ENCODE data around the gene RELT. TPM values are rescaled to one million over a fixed set of nuclear protein-coding genes. Genes with fewer than 3 reads are reported as not detected.

The RELT gene
- total and polyA plus RNA-seq, 9 of the 15 experiments (the other 6 are each of a cell fraction or from before 2014, with no cell fraction given) = 1.1 to 20.2 (median 7.4) TPM

GRCh38 chr11:73376803-73377629, 817 bp downstream of the RELT start (continued):
- TF ChIP-seq AFF1 (IDR thresholded peaks at IDR 0.05; ENCODE audit: low read depth in 1 of 2, partially characterized antibody in 2 of 2) (peak in 1 of 2 experiments; percentile 42), CHAMP1 (IDR thresholded peaks at IDR 0.05) (no peak), PRPF4 (IDR thresholded peaks at IDR 0.05; ENCODE audit: insufficient read depth, low read depth, low read length, poor library complexity, severe bottlenecking) (no peak), HNRNPH1 (optimal IDR thresholded peaks at IDR 0.05; ENCODE audit: low read depth, low read length) (no peak), NRF1 (conservative IDR thresholded peaks at IDR 0.05 in 1 of 2, IDR thresholded peaks at IDR 0.05 in 1 of 2) (peak; percentile 29 to 56; a peak in 2 of 4 replicates), NCOR1 (IDR thresholded peaks at IDR 0.05) (0 out of 2 replicates have a peak, but pooled peaks have one; percentile 28), ZNF263 (CRISPR knock-in tag; IDR thresholded peaks at IDR 0.05; ENCODE audit: borderline replicate concordance) (peak; percentile 73; the same call in 1 of the 2 replicates), HLTF (IDR thresholded peaks at IDR 0.05) (peak; percentile 91), NR2F6 (CRISPR knock-in tag; IDR thresholded peaks at IDR 0.05) (peak; percentile 89; the same call in 1 of the 2 replicates), FOXJ3 (CRISPR knock-in tag; IDR thresholded peaks at IDR 0.05) (no peak)
- TF ChIP-seq, protein P1, sequence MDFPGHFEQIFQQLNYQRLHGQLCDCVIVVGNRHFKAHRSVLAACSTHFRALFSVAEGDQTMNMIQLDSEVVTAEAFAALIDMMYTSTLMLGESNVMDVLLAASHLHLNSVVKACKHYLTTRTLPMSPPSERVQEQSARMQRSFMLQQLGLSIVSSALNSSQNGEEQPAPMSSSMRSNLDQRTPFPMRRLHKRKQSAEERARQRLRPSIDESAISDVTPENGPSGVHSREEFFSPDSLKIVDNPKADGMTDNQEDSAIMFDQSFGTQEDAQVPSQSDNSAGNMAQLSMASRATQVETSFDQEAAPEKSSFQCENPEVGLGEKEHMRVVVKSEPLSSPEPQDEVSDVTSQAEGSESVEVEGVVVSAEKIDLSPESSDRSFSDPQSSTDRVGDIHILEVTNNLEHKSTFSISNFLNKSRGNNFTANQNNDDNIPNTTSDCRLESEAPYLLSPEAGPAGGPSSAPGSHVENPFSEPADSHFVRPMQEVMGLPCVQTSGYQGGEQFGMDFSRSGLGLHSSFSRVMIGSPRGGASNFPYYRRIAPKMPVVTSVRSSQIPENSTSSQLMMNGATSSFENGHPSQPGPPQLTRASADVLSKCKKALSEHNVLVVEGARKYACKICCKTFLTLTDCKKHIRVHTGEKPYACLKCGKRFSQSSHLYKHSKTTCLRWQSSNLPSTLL (IDR thresholded peaks at IDR 0.05) = no peak
- TF ChIP-seq, protein P2, sequence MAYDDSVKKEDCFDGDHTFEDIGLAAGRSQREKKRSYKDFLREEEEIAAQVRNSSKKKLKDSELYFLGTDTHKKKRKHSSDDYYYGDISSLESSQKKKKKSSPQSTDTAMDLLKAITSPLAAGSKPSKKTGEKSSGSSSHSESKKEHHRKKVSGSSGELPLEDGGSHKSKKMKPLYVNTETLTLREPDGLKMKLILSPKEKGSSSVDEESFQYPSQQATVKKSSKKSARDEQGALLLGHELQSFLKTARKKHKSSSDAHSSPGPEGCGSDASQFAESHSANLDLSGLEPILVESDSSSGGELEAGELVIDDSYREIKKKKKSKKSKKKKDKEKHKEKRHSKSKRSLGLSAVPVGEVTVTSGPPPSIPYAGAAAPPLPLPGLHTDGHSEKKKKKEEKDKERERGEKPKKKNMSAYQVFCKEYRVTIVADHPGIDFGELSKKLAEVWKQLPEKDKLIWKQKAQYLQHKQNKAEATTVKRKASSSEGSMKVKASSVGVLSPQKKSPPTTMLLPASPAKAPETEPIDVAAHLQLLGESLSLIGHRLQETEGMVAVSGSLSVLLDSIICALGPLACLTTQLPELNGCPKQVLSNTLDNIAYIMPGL (CRISPR knock-in tag; IDR thresholded peaks at IDR 0.05) = peak; percentile 20; the same call in 1 of the 2 replicates
- TF ChIP-seq, protein P3, sequence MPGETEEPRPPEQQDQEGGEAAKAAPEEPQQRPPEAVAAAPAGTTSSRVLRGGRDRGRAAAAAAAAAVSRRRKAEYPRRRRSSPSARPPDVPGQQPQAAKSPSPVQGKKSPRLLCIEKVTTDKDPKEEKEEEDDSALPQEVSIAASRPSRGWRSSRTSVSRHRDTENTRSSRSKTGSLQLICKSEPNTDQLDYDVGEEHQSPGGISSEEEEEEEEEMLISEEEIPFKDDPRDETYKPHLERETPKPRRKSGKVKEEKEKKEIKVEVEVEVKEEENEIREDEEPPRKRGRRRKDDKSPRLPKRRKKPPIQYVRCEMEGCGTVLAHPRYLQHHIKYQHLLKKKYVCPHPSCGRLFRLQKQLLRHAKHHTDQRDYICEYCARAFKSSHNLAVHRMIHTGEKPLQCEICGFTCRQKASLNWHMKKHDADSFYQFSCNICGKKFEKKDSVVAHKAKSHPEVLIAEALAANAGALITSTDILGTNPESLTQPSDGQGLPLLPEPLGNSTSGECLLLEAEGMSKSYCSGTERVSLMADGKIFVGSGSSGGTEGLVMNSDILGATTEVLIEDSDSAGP (CRISPR knock-in tag; IDR thresholded peaks at IDR 0.05) = 0 out of 2 replicates have a peak, but pooled peaks have one; percentile 12

Data from K562 (cell line).